IPS-20b (cell line): ENCODE results near the gene SMYD3.

Experiments used
- H3K27ac ChIP-seq: one replicate; pipeline ENCODE4 v1.5.1; 2013; ENCODE audit warnings: low read length
- H3K27me3 ChIP-seq: 2 replicates; pipeline ENCODE4 v1.6.1; 2013; ENCODE audit warnings: mild to moderate bottlenecking, low read length, inconsistent platforms; ENCODE audit not compliant: insufficient read depth
- H3K36me3 ChIP-seq: 2 replicates; pipeline ENCODE4 v1.6.1; 2013; ENCODE audit warnings: low read depth, mild to moderate bottlenecking, inconsistent platforms, low read length, moderate library complexity; ENCODE audit not compliant: insufficient read depth
- H3K4me1 ChIP-seq: 2 replicates; pipeline ENCODE4 v1.6.1; 2013; ENCODE audit warnings: mild to moderate bottlenecking, control low read depth, inconsistent platforms, low read length, moderate library complexity; ENCODE audit not compliant: insufficient read depth
- H3K4me3 ChIP-seq: 2 replicates; pipeline ENCODE4 v1.5.1; 2013; ENCODE audit warnings: mild to moderate bottlenecking, low read length, inconsistent platforms
- H3K9ac ChIP-seq: 2 replicates; pipeline ENCODE4 v1.6.1; 2013; ENCODE audit warnings: low read depth, mild to moderate bottlenecking, inconsistent platforms, low read length, moderate library complexity
- H3K9me3 ChIP-seq: 2 replicates; pipeline ENCODE4 v1.6.1; 2013; ENCODE audit warnings: mild to moderate bottlenecking, low read depth, low read length, inconsistent platforms; ENCODE audit not compliant: insufficient read depth

SMYD3 gene

GRCh38 chr1:246005067-246005466 is 502.0 kb downstream of the SMYD3 start:
- Histone ChIP-seq H3K36me3 (no peaks in the 10 kb centered on the region), H3K9ac (no peak overlapping the region), H3K27ac (no peak overlapping the region), H3K9me3 (no peaks in the 10 kb centered on the region), H3K4me1 (0 out of 2 replicates have a peak, but pooled peaks cover 2% of the 10 kb centered on the region), H3K4me3 (no peak overlapping the region), H3K27me3 (no peaks in the 10 kb centered on the region)

GRCh38 chr1:246004301-246004700 is 502.8 kb downstream of the SMYD3 start:
- H3K4me1 ChIP-seq: 0 out of 2 replicates have a peak, but pooled peaks cover 2% of the 10 kb centered on the region
- H3K36me3 ChIP-seq: no peaks in the 10 kb centered on the region
- H3K27ac ChIP-seq: no peak overlapping the region
- no peak overlapping the region for H3K4me3 ChIP-seq
- H3K27me3 ChIP-seq: no peaks in the 10 kb centered on the region
- H3K9me3 ChIP-seq: no peaks in the 10 kb centered on the region
- no peak overlapping the region for H3K9ac ChIP-seq

GRCh38 chr1:246003442-246003730 is 503.7 kb downstream of the SMYD3 start:
- no peaks in the 10 kb centered on the region for H3K9me3 ChIP-seq
- no peak overlapping the region for H3K4me3 ChIP-seq
- no peak overlapping the region for H3K9ac ChIP-seq
- H3K27ac ChIP-seq: no peak overlapping the region
- H3K36me3 ChIP-seq: no peaks in the 10 kb centered on the region
- H3K4me1 ChIP-seq: 0 out of 2 replicates have a peak, but pooled peaks cover 2% of the 10 kb centered on the region
- no peaks in the 10 kb centered on the region for H3K27me3 ChIP-seq

- Histone ChIP-seq H3K27me3 (no peaks in the 10 kb centered on the region), H3K9ac (no peak overlapping the region), H3K4me1 (no peaks in the 10 kb centered on the region), H3K4me3 (no peak overlapping the region), H3K36me3 (no peaks in the 10 kb centered on the region), H3K9me3 (no peaks in the 10 kb centered on the region), H3K27ac (no peak overlapping the region)
Measured at GRCh38 chr1:246002725-246003441, 504.2 kb downstream of the SMYD3 start.

- Histone ChIP-seq H3K4me3 (no peak overlapping the region), H3K9ac (no peak overlapping the region), H3K36me3 (no peaks in the 10 kb centered on the region), H3K4me1 (peaks cover 1% of the 10 kb centered on the region), H3K27ac (no peak overlapping the region), H3K9me3 (no peaks in the 10 kb centered on the region), H3K27me3 (no peaks in the 10 kb centered on the region)
Measured at GRCh38 chr1:246001837-246002230, 505.2 kb downstream of the SMYD3 start.

- no peak overlapping the region for H3K27ac ChIP-seq
- H3K36me3 ChIP-seq: no peaks in the 10 kb centered on the region
- no peak overlapping the region for H3K4me3 ChIP-seq
- H3K4me1 ChIP-seq: peaks cover 7% of the 10 kb centered on the region
- no peak overlapping the region for H3K9ac ChIP-seq
- no peaks in the 10 kb centered on the region for H3K27me3 ChIP-seq
- no peaks in the 10 kb centered on the region for H3K9me3 ChIP-seq
Measured at GRCh38 chr1:246001142-246001836, 505.8 kb downstream of the SMYD3 start.

- Histone ChIP-seq H3K4me1 (peaks cover 8% of the 10 kb centered on the region), H3K27me3 (no peaks in the 10 kb centered on the region), H3K9ac (no peak overlapping the region), H3K27ac (no peak overlapping the region), H3K4me3 (no peak overlapping the region), H3K9me3 (no peaks in the 10 kb centered on the region), H3K36me3 (no peaks in the 10 kb centered on the region)
Measured at GRCh38 chr1:246000638-246001015, 506.5 kb downstream of the SMYD3 start.

GRCh38 chr1:245999697-246000637 is 507.1 kb downstream of the SMYD3 start:
- H3K9ac ChIP-seq: no peak overlapping the region
- no peaks in the 10 kb centered on the region for H3K36me3 ChIP-seq
- H3K27me3 ChIP-seq: no peaks in the 10 kb centered on the region
- H3K9me3 ChIP-seq: no peaks in the 10 kb centered on the region
- H3K4me3 ChIP-seq: no peak overlapping the region
- H3K4me1 ChIP-seq: peaks cover 8% of the 10 kb centered on the region
- no peak overlapping the region for H3K27ac ChIP-seq

GRCh38 chr1:245997471-245998258 is 509.4 kb downstream of the SMYD3 start:
- Histone ChIP-seq H3K27ac (no peak overlapping the region), H3K27me3 (no peaks in the 10 kb centered on the region), H3K9me3 (no peaks in the 10 kb centered on the region), H3K4me3 (no peak overlapping the region), H3K36me3 (no peaks in the 10 kb centered on the region), H3K4me1 (peaks cover 8% of the 10 kb centered on the region), H3K9ac (no peak overlapping the region)

- H3K4me3 ChIP-seq: no peak overlapping the region
- H3K4me1 ChIP-seq: peaks cover 8% of the 10 kb centered on the region
- no peaks in the 10 kb centered on the region for H3K36me3 ChIP-seq
- H3K9me3 ChIP-seq: no peaks in the 10 kb centered on the region
- no peak overlapping the region for H3K27ac ChIP-seq
- H3K27me3 ChIP-seq: no peaks in the 10 kb centered on the region
- no peak overlapping the region for H3K9ac ChIP-seq
Measured at GRCh38 chr1:245996811-245997210, 510.3 kb downstream of the SMYD3 start.

GRCh38 chr1:245995474-245995873 is 511.6 kb downstream of the SMYD3 start:
- Histone ChIP-seq H3K9me3 (no peaks in the 10 kb centered on the region), H3K4me1 (peaks cover 8% of the 10 kb centered on the region), H3K9ac (no peak overlapping the region), H3K27me3 (no peaks in the 10 kb centered on the region), H3K4me3 (no peak overlapping the region), H3K27ac (no peak overlapping the region), H3K36me3 (no peaks in the 10 kb centered on the region)
